GM12892 (cell line): ENCODE results near the gene CDCA7.

ENCODE experiments used
- POLR2A ChIP-seq: IDR thresholded peaks from 2 replicates; pipeline ENCODE4 v1.6.1; 2011; ENCODE audit warnings: low read depth, low read length, control low read depth
- POLR2AphosphoS5 ChIP-seq: IDR thresholded peaks from 2 replicates; pipeline ENCODE4 v1.6.1; 2011; ENCODE audit warnings: low read depth, low read length, control low read depth
- TAF1 ChIP-seq: IDR thresholded peaks from 2 replicates; pipeline ENCODE4 v1.6.1; 2011; ENCODE audit warnings: low read depth, mild to moderate bottlenecking, control low read depth, low read length, borderline replicate concordance

DNA sequence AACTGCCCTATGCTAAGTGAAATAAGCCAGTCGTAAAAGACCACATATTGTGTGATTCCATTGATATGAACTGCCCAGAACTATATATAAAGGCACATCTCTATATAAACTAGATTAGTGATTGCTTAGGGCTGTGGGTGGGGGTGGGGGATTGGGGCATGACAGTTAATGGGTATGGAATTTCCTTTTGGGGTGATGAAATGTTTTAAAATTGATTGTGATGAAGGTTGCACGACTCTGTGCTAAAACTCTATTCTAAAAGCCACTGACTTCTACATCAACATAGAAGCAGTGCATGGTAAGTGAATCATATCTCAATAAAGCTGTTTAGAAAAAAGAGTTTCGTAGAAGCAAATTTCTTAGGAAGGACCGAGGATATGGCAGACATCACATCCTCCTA, 53.0 kb downstream of the CDCA7 start:
- no peak for TF ChIP-seq POLR2A
- no peak for TF ChIP-seq TAF1
- TF ChIP-seq POLR2AphosphoS5 = no peak
